Measurements from ENCODE around the gene LRP11.
"Not testable (repeated sequence)": the region's sequence is repeated elsewhere in the genome, so short reads cannot be mapped to it uniquely, and the experiment has no call there.

The LRP11 gene

DNA sequence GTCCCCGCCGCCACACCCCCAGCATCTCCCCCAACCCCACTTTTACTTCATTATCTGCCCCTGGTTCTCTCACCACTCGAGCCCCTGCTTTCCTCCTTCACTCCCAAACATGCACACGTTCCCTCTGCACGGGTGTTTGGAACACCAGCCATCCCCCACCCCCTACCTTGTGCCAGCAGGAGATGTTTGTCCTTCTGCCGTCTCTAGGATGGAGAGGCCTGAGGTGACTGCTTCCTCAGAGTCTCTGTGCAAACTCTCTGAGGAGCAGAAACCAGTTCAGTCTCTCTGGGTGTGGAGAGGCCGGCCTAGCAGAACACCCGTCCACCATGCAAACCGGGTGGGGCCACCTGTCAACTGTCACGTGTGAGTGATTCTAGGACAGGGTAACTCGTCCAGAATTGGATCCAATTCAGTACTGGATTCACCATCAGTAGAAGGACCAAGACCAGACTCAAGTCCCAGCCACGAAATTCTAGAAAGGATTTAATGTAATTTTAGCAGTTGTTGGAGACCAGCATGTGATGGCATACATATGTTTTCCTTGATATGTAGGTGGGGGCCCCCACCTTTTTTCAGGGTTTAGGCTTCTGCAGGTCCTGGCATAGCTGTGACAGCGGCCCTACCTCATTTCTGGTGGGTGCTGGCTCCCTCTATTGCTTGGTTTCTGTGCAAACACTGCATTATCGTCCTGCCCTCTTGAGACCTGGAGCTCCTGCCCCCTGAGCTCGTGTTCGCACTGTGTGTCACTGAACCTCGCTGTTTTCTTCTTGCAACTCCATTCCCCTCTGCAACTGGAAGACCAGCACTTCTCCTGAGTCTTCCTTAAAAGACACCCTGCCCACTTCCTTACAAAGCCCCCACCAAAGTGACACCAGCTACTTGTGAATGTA lies 33.9 kb upstream of the LRP11 start, which contains the start of gene RAET1E:
Gene RAET1E (minus strand): TSS at position 259 of the 890 bp plus-strand sequence. CDS start 7,212 bp downstream, outside the sequence.
- peak; percentile 11 for DNase-seq

- DNase-seq = no peak
Observed at GRCh38 chr6:149897015-149897697, 33.0 kb upstream of the LRP11 start.

DNA sequence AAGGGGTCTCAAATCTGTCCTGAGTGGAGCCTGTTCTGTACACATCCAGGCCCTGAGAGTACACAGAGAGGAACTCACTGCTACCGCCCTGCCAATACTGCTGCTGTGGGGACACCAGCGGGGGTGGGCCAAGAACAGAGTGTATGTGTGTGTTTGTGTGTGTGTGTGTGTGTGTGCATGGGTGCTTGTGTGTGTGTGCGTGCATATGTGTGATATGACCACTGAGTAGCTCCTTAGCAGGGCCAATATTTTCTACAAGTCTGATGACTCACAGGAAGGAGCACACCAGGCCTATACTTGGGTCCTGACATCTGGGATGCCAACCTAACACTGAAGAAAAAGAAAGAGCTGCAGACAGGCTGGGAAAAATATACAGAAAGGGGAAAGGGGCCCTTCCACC lies 32.3 kb upstream of the LRP11 start:
- DNase-seq = no peak

- DNase-seq = no peak
Observed at GRCh38 chr6:149895833-149896271, 31.7 kb upstream of the LRP11 start.

DNA sequence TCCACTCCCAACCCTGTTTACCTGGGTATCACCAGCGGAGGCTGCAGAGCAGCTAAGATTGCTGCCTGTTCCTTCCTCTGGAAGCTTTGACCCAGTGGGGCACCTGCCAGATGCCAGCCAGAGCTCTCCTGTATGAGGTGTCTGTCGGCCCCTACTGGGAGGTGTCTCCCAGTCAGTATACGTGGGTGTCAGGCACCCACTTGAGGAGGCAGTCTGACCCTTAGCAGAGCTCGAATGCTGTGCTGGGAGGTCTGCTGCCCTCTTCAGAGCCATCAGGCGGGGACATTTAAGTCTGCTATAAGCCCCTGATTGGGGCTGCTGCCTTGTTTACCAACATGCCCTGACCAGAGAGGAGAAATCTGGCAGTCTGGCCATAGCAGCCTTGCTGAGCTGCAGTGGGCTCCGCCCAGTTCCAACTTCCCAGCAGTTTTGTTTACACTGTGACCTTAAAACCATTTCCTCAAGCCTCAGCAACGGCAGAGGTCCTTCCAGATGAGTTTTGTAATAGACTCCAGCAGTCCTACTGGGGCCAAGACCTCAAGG lies 31.0 kb upstream of the LRP11 start:
- no peak for DNase-seq

GRCh38 chr6:149891864-149892263 lies 27.7 kb upstream of the LRP11 start:
- not testable (repeated sequence) for DNase-seq

DNA sequence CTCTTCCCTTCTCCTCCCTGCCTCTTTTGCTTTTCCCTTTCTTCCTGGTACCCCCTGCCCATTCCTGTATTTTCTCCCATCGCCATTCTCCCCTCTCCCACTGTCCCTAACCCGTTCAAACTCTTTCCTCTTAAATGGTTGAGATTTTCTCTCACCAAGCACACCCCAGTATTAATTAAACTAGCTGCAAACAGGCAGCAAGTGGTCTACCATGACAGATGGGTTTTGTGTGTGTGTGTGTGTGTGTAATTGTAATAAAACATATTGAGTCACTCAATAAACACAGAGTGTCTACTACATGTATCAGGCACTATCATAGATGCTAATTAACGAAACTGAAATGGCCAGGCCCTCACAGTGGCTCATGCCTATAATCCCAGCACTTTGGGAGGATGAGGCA lies 27.1 kb upstream of the LRP11 start:
- DNase-seq = no peak

DNA sequence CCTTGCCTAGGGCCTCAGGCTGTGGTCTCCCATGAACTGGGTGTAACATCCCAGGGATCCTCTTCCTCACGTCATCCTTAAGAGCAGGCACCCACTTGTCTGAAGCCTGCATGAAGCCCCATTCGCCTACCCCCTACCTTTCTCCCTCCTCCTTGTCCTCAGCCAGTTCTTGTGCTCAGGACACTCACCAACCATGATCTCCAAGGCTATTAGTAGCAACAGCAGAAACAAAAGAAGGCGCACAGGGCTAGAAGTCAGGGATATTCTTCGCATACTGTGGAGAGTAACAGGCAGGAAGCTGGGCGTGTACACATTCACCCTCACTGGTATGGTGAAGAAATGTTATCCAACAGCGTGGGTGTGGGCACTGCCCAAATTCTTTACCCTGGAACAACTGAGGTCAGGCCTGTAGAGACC lies 26.5 kb upstream of the LRP11 start:
- no peak for DNase-seq

- DNase-seq = no peak
Observed at GRCh38 chr6:149889326-149889725, 25.2 kb upstream of the LRP11 start.

- no peak for DNase-seq
Observed at GRCh38 chr6:149888659-149889058, 24.5 kb upstream of the LRP11 start.

- DNase-seq = no peak
Observed at GRCh38 chr6:149888093-149888492, 23.9 kb upstream of the LRP11 start.

DNA sequence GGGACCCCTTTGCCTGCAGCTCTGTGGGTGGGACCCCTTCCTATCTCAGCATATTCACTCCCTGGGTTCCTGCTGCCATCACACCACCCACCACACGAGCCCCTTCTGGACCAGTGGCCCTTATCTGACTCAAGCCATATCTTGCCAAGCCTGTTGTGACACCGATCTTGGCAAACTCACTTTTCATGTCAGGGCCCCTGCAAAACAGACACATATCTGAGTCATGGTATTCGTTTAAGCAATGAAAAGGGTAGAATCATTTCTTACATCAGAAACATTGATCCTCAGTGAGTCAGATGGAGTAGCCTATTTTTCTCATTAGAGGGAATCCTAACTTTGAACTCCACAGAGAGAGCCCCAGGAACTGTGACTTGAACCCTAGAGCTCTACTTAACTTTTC lies 23.2 kb upstream of the LRP11 start:
- DNase-seq = no peak

DNA sequence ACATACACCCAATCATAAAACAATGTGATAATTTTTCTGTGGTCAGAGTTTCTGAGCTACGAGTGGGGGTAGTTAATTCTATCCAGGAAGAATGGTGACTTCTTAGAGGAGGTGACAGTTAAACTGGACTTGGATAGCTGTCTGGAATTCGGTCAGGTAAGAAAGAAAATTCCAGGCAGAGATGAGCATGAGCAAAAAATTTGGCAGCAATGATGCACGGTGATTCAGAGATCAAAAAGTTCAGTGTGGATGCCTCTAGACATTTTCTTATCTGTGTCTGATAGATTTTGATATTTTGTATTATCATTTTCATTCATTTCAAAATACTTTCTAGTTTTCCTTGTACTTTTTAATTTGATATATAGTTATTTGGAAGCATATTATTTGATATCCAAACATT lies 21.7 kb upstream of the LRP11 start:
- DNase-seq = no peak

DNA sequence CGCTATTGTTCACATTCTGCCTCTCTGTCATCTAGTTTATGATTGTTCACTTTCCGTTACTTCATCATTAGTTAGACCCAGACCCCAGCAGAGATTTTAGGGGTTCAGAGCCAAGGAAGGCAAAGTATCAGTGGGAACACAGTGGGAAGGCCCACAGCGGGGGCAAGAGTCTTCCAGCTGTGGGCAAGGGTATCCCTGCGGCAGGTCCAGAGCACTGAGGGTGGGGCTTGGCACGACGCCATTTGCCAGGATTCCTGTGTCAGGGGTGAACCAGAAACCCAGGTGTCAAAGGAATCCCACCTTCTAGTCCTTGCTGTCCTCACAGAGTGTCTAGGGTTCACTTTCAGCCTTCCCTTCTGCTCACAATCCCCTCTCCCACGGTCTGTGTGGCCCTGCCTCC lies 20.5 kb upstream of the LRP11 start:
- DNase-seq = no peak

- DNase-seq = no peak
Observed at GRCh38 chr6:149884215-149884614, 20.1 kb upstream of the LRP11 start.

DNA sequence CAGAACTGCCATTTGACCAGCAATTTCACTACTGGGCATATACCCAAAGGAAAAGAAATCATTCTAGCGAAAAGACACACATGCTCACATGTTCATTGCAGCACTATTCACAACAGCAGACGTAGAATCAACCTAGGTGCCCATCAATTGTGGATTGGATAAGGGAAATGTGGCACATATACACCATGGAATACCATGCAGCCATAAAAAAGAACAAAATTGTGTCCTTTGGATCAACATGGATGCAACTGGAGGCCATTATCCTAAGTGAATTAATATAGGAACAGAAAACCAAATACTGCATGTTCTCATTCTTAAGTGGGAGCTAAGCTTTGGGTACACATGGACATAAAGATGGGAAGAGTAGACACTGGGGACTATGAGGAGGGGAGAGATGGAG lies 17.7 kb upstream of the LRP11 start:
- DNase-seq = no peak

DNA sequence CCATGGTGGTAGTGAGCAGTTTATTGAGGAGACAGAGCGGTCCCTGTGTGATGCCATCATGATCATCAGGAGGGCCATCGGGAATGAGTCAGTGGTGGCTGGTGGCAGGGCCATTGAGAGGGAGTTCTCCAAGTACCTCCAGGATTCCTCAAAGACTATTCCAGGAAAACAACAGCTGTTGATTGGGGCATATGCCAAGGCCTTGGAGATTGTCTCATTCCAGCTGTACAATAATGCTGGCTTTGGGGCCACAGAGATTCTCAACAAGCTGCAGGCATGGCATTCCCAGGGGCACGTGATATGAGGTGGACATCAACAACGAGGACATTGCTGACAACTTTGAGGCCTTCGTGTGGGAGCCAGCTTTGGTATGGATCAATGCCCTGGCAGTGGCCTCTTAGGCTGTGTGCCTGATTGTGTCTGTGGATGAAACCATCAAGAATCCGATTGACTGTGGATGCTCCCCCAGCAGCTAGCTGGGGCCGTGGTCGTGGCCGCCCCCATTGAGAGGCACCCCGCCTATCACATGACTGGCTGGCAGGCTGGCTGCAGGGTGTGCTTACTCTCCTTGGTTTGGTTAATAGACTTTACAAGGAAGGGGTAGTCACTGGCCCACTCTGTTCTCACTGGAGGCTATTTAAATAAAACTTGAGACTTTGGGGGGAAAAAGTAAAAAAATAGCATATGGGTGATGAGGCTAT lies 17.1 kb upstream of the LRP11 start:
- DNase-seq = no peak

DNA sequence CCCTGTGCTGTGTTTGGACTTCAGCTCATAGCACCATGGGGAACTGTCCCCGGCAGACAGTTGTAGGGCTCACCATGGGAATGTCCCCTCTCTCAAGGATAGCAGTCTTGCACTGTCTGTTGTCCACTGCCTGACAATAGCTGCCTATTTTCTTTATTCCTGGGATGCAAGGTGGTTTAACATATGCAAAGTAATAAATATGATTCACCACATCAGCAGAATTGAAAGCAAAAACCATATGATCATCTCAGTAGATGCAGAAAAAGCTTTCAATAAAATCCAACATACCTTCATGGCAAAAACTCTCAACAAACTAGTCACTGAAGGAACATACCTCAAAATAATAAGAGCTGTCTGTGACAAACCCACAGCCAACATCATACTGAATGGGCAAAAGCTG lies 13.5 kb upstream of the LRP11 start:
- DNase-seq = no peak

GRCh38 chr6:149876241-149876933 lies 12.2 kb upstream of the LRP11 start:
- DNase-seq = no peak

- no peak for DNase-seq
Observed at GRCh38 chr6:149872233-149872632, 8.1 kb upstream of the LRP11 start.

DNA sequence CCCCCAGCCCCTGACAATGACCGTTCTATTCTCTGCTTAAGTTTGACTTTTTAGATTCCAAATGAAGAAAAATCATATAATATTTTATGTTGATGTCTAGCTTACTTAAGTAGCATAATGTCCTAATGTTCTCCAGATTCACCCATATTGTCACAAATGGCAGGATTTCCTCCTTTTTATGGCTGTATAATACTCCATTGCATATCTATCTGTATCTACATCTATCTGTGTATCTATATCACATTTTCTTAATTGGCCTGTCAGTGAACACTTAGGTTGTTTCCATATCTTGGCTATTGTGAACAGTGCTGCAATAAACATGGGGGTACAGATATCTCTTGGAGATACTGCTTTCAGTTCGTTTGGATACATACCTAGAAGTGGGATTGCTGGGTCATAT lies 7.0 kb upstream of the LRP11 start:
- no peak for DNase-seq

GRCh38 chr6:149869275-149869892 lies 5.2 kb upstream of the LRP11 start:
- no peak for DNase-seq

Measured in NCI-H82 (cell line).